IMR-90 (cell line): ENCODE measurements around the gene TNPO1. TPM values are rescaled to one million over a fixed set of nuclear protein-coding genes. Genes with fewer than 3 reads are reported as not detected.

Experiments used
- ATAC-seq: fragments of 200-7000 bp; cut with Tn5 transposase; 2 replicates; pipeline ENCODE4 v1.9.1; 2020; ENCODE audit warnings: low read depth, mild to moderate bottlenecking, moderate library complexity
- BruUV-seq: library from RNA; stranded (reverse); fragments of 400-500 nt; replicated peaks from 2 replicates; lab custom pipeline; 2021; lab: Mats Ljungman, UMichigan
- CTCF ChIA-PET: fragments of 300-600 bp; formaldehyde crosslinking; extraction: SDS; loops from one replicate; lab custom pipeline; 2021; ENCODE audit warnings: antibody characterized with exemption; lab: Yijun Ruan, JAX
- POLR2A ChIA-PET: fragments of 300-600 bp; sonication (Branson Sonifier 250); formaldehyde crosslinking; loops from one replicate; lab custom pipeline; 2022; ENCODE audit warnings: antibody characterized with exemption; ENCODE audit not compliant: unreplicated experiment; lab: Charles Lee
- DNase-seq: peaks from one replicate; pipeline ENCODE4 v3.0.0; 2013
- H2AFZ ChIP-seq: replicated peaks from 2 replicates; pipeline ENCODE3; 2013; ENCODE audit warnings: low read length, mild to moderate bottlenecking; ENCODE audit not compliant: poor library complexity
- H2AK5ac ChIP-seq: 2 replicates; pipeline ENCODE4 v1.6.1; 2013; ENCODE audit warnings: low read depth, low read length, inconsistent platforms
- H2AK9ac ChIP-seq: replicated peaks from 2 replicates; pipeline ENCODE3; 2013; ENCODE audit warnings: mild to moderate bottlenecking, low read depth, low read length, moderate library complexity; ENCODE audit not compliant: poor library complexity
- H2BK120ac ChIP-seq: 2 replicates; pipeline ENCODE4 v1.6.1; 2013; ENCODE audit warnings: low read depth, low read length, inconsistent platforms
- H2BK15ac ChIP-seq: 3 replicates; pipeline ENCODE4 v1.6.1; 2013; ENCODE audit warnings: low read depth, low read length, inconsistent platforms
- H2BK20ac ChIP-seq: 2 replicates; pipeline ENCODE4 v1.6.1; 2013; ENCODE audit warnings: low read depth, mild to moderate bottlenecking, inconsistent platforms, low read length, moderate library complexity
- H2BK5ac ChIP-seq: 2 replicates; pipeline ENCODE4 v1.6.1; 2013; ENCODE audit warnings: mild to moderate bottlenecking, low read depth, low read length, inconsistent platforms; ENCODE audit not compliant: poor library complexity, severe bottlenecking
- H3K14ac ChIP-seq: replicated peaks from 2 replicates; pipeline ENCODE4 v1.6.1; 2013; ENCODE audit warnings: low read depth, low read length, inconsistent platforms
- H3K18ac ChIP-seq: 2 replicates; pipeline ENCODE4 v1.6.1; 2013; ENCODE audit warnings: low read depth, low read length, control low read depth
- H3K23ac ChIP-seq: 2 replicates; pipeline ENCODE4 v1.6.1; 2013; ENCODE audit warnings: low read depth, low read length, inconsistent platforms
- H3K27ac ChIP-seq: 2 replicates; pipeline ENCODE4 v1.5.1; 2013; ENCODE audit warnings: mild to moderate bottlenecking, control low read depth, low read length; ENCODE audit not compliant: insufficient read depth
- H3K27me3 ChIP-seq: 2 replicates; pipeline ENCODE4 v1.6.1; 2013; ENCODE audit warnings: low read length; ENCODE audit not compliant: control insufficient read depth, insufficient read depth
- H3K36me3 ChIP-seq: 2 replicates; pipeline ENCODE4 v1.6.1; 2013; ENCODE audit warnings: low read length, mixed read lengths; ENCODE audit not compliant: control insufficient read depth, insufficient read depth
- H3K4ac ChIP-seq: 2 replicates; pipeline ENCODE4 v1.6.1; 2013; ENCODE audit warnings: low read depth, low read length, inconsistent platforms
- H3K4me1 ChIP-seq: 2 replicates; pipeline ENCODE4 v1.6.1; 2013; ENCODE audit warnings: low read length, mixed read lengths; ENCODE audit not compliant: control insufficient read depth, insufficient read depth
- H3K4me2 ChIP-seq: 2 replicates; pipeline ENCODE4 v1.6.1; 2013; ENCODE audit warnings: low read depth, mild to moderate bottlenecking, control low read depth, low read length, moderate library complexity
- H3K4me3 ChIP-seq: 2 replicates; pipeline ENCODE4 v1.5.1; 2013; ENCODE audit warnings: low read depth, mild to moderate bottlenecking, control low read depth, low read length, moderate library complexity; ENCODE audit not compliant: insufficient read depth
- H3K56ac ChIP-seq: 2 replicates; pipeline ENCODE4 v1.6.1; 2013; ENCODE audit warnings: low read length, inconsistent platforms; ENCODE audit not compliant: insufficient read depth; ENCODE audit errors: extremely low read depth
- H3K79me1 ChIP-seq, 2 experiments: 2 replicates each; pipeline ENCODE4 v1.6.1; 2013; ENCODE audit warnings: low read length in 2 of 2, inconsistent platforms in 1 of 2, low read depth in 1 of 2
- H3K9ac ChIP-seq: 2 replicates; pipeline ENCODE4 v1.6.1; 2013; ENCODE audit warnings: low read depth, low read length, control low read depth
- H3K9me1 ChIP-seq: 2 replicates; pipeline ENCODE4 v1.6.1; 2013; ENCODE audit warnings: low read length, inconsistent platforms; ENCODE audit not compliant: insufficient read depth
- H3K9me3 ChIP-seq: 2 replicates; pipeline ENCODE4 v1.6.1; 2013; ENCODE audit warnings: low read length; ENCODE audit not compliant: control insufficient read depth, insufficient read depth
- H4K20me1 ChIP-seq: 2 replicates; pipeline ENCODE4 v1.6.1; 2013; ENCODE audit warnings: low read length, inconsistent platforms; ENCODE audit not compliant: insufficient read depth
- H4K5ac ChIP-seq: 2 replicates; pipeline ENCODE4 v1.6.1; 2013; ENCODE audit warnings: mild to moderate bottlenecking, low read depth, low read length, control low read depth
- H4K8ac ChIP-seq, 2 experiments: 2 replicates each; pipeline ENCODE4 v1.6.1; 2013; ENCODE audit warnings: low read depth in 2 of 2, low read length in 2 of 2, control low read depth in 1 of 2, inconsistent platforms in 1 of 2
- H4K91ac ChIP-seq: 2 replicates; pipeline ENCODE4 v1.6.1; 2013; ENCODE audit warnings: low read depth, low read length, inconsistent platforms; ENCODE audit not compliant: insufficient read depth
- BHLHE40 ChIP-seq: fragments of 150-350 bp; IDR thresholded peaks from 2 replicates; pipeline ENCODE4 v1.6.1; 2016; ENCODE audit warnings: mild to moderate bottlenecking, low read depth, low read length
- CEBPB ChIP-seq: IDR thresholded peaks from 2 replicates; pipeline ENCODE4 v1.6.1; 2012; ENCODE audit warnings: low read depth, low read length, improper control_type of control experiment
- CHD1 ChIP-seq: IDR thresholded peaks from 2 replicates; pipeline ENCODE4 v1.6.1; 2012; ENCODE audit warnings: low read depth, low read length, improper control_type of control experiment
- CTCF ChIP-seq: conservative IDR thresholded peaks from 2 replicates; pipeline ENCODE4 v1.5.1; 2012; ENCODE audit warnings: mild to moderate bottlenecking, low read depth, low read length, improper control_type of control experiment
- FOS ChIP-seq: fragments of 150-350 bp; IDR thresholded peaks from 2 replicates; pipeline ENCODE4 v1.6.1; 2016; ENCODE audit warnings: low read depth, low read length
- MAFK ChIP-seq: IDR thresholded peaks from 2 replicates; pipeline ENCODE4 v1.6.1; 2012; ENCODE audit warnings: low read depth, low read length, improper control_type of control experiment
- MAZ ChIP-seq: IDR thresholded peaks from 2 replicates; pipeline ENCODE4 v1.6.1; 2012; ENCODE audit warnings: low read depth, mild to moderate bottlenecking, low read length, improper control_type of control experiment, moderate library complexity, borderline replicate concordance
- MXI1 ChIP-seq: IDR thresholded peaks from 2 replicates; pipeline ENCODE4 v1.6.1; 2012; ENCODE audit warnings: low read depth, mild to moderate bottlenecking, low read length, moderate library complexity, borderline replicate concordance
- NFE2L2 ChIP-seq: fragments of 150-350 bp; IDR thresholded peaks from 2 replicates; pipeline ENCODE4 v1.6.1; 2016; ENCODE audit warnings: low read depth, mild to moderate bottlenecking, low read length
- POLR2A ChIP-seq: IDR thresholded peaks from 2 replicates; pipeline ENCODE4 v1.6.1; 2012; ENCODE audit warnings: mild to moderate bottlenecking, low read depth, low read length
- RAD21 ChIP-seq: IDR thresholded peaks from 2 replicates; pipeline ENCODE4 v1.6.1; 2012; ENCODE audit warnings: low read length, improper control_type of control experiment
- RCOR1 ChIP-seq: IDR thresholded peaks from 2 replicates; pipeline ENCODE4 v1.6.1; 2012; ENCODE audit warnings: mild to moderate bottlenecking, low read length, improper control_type of control experiment; ENCODE audit not compliant: insufficient replicate concordance
- RFX5 ChIP-seq: IDR thresholded peaks from 2 replicates; pipeline ENCODE4 v1.8.0; 2012; ENCODE audit warnings: low read depth, mild to moderate bottlenecking, low read length, moderate library complexity
- WGBS, 2 experiments: methylation state at CpG; one replicate each; pipeline versions ENCODE4 v1.1.5 to v1.1.7; 2013; ENCODE audit warnings: missing lambda C conversion rate in 2 of 2; ENCODE audit not compliant: insufficient read length in 1 of 2; ENCODE audit errors: extremely low coverage in 2 of 2; 5-methylcytosine and 5-hydroxymethylcytosine counted together
- dilution Hi-C: fragments of 300-500 bp; cut with HindIII; formaldehyde crosslinking; loops from one replicate; pipeline ENCODE4 v1.14.3; 2018; ENCODE audit warnings: low sequenced_read_pairs; ENCODE audit not compliant: unreplicated experiment
- in situ Hi-C: fragments of 300-500 bp; cut with MboI; formaldehyde crosslinking; loops from 3 replicates; pipeline ENCODE4 v1.14.3; 2019; ENCODE audit warnings: low sequenced_read_pairs, inconsistent platforms, mixed read lengths
- intact Hi-C: fragments of 100-400 bp; cut with micrococcal nuclease; formaldehyde crosslinking; loops from 2 replicates; pipeline ENCODE4 v1.10.0; 2022
- polyA plus RNA-seq, 3 experiments: library from polyadenylated mRNA; depleted of rRNA; stranded (reverse); fragments of >200 nt; gene quantifications; 2 replicates each; pipeline ENCODE4 v1.2.3, GENCODE V29; 2012; ENCODE audit warnings: low replicate concordance in 1 of 3
- total RNA-seq: library from RNA; depleted of rRNA; stranded (reverse); fragments of >200 nt; gene quantifications from 2 replicates; pipeline ENCODE4 v1.2.3, GENCODE V29; 2012
- TF ChIP-seq, protein P1 (sequence below): fragments of 150-350 bp; IDR thresholded peaks from 2 replicates; pipeline ENCODE4 v1.6.1; 2017; ENCODE audit warnings: mild to moderate bottlenecking, antibody characterized with exemption, low read length, low read depth
- TF ChIP-seq, protein P2 (sequence below): fragments of 150-350 bp; IDR thresholded peaks from 2 replicates; pipeline ENCODE4 v1.6.1; 2016; ENCODE audit warnings: low read depth, mild to moderate bottlenecking, low read length, moderate library complexity, borderline replicate concordance

The TNPO1 gene
- total and polyA plus RNA-seq, 2 of the 4 experiments (the other 2 are of a cell fraction): 45.5 to 400 TPM

DNA sequence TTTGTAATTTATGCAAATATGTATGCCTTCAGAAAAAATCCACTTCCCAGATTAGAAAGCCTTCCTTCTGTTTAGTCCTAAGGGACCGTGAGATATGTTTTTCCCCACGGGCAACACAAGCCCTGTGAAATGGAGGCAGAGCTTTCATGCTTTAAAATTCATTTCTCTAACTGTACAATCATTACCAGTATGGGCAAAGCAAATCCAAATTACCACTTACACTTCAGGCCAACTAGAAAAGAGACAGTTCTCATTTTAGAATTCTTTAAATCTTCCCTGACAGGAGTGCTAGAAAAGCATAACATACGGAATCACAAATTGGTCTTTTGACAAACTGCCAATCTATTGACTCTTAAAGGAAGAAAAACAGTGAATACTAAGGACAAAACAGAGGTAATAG lies 20.5 kb upstream of the TNPO1 start:
- WGBS, 2 experiments: no CpG with 5 or more reads among the region's 3 CpGs
- H2BK5ac ChIP-seq: no peak overlapping the region
- dilution Hi-C loops: no loop called here
- ChIA-PET POLR2A (no interaction called here), CTCF (no interaction called here)
- H3K79me1 ChIP-seq: no peaks in the 10 kb centered on the region
- no peak overlapping the region for H3K4ac ChIP-seq
- no peak overlapping the region for H3K23ac ChIP-seq
- DNase-seq (no peak), ATAC-seq (no peak)
- H3K9me1 ChIP-seq: no peaks in the 10 kb centered on the region
- H2AK5ac ChIP-seq: no peak overlapping the region
- H4K5ac ChIP-seq: no peak overlapping the region
- intact Hi-C loops: no loop called here
- H4K91ac ChIP-seq: no peak overlapping the region
- H3K18ac ChIP-seq: no peak overlapping the region
- no peaks in the 10 kb centered on the region for H3K36me3 ChIP-seq
- no peak overlapping the region for H3K4me3 ChIP-seq
- no peak overlapping the region for H3K27ac ChIP-seq
- no peak overlapping the region for H3K9ac ChIP-seq
- no TSS peak for BruUV-seq
- TF ChIP-seq NFE2L2 (no peak), FOS (no peak), CEBPB (no peak), MAFK (no peak), CTCF (no peak), BHLHE40 (no peak), RAD21 (no peak), RFX5 (no peak), MAZ (no peak), MXI1 (no peak), CHD1 (no peak), RCOR1 (no peak), POLR2A (no peak)
- TF ChIP-seq, protein P1, sequence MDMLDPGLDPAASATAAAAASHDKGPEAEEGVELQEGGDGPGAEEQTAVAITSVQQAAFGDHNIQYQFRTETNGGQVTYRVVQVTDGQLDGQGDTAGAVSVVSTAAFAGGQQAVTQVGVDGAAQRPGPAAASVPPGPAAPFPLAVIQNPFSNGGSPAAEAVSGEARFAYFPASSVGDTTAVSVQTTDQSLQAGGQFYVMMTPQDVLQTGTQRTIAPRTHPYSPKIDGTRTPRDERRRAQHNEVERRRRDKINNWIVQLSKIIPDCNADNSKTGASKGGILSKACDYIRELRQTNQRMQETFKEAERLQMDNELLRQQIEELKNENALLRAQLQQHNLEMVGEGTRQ: no peak
- TF ChIP-seq, protein P2, sequence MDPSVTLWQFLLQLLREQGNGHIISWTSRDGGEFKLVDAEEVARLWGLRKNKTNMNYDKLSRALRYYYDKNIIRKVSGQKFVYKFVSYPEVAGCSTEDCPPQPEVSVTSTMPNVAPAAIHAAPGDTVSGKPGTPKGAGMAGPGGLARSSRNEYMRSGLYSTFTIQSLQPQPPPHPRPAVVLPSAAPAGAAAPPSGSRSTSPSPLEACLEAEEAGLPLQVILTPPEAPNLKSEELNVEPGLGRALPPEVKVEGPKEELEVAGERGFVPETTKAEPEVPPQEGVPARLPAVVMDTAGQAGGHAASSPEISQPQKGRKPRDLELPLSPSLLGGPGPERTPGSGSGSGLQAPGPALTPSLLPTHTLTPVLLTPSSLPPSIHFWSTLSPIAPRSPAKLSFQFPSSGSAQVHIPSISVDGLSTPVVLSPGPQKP: no peak
- H3K56ac ChIP-seq: no peak overlapping the region
- H2BK15ac ChIP-seq: no peak overlapping the region
- H2BK20ac ChIP-seq: no peak overlapping the region
- H3K4me1 ChIP-seq: no peaks in the 10 kb centered on the region
- H2BK120ac ChIP-seq: no peak overlapping the region
- H3K27me3 ChIP-seq: peaks cover 10% of the 10 kb centered on the region; the same call in 1 of the 2 replicates
- H2AK9ac ChIP-seq: no peak overlapping the region
- no peak overlapping the region for H3K4me2 ChIP-seq
- H2AFZ ChIP-seq: no peak overlapping the region
- H3K14ac ChIP-seq: no peak overlapping the region
- no peaks in the 10 kb centered on the region for H3K9me3 ChIP-seq
- no peaks in the 10 kb centered on the region for H4K20me1 ChIP-seq
- in situ Hi-C loops: no loop called here
- H4K8ac ChIP-seq: no peak overlapping the region
